GM12892 (cell line): ENCODE data around the gene FAM237A.

Source experiments
- DNase-seq: peaks from one replicate; pipeline ENCODE4 v3.0.0; 2011; ENCODE audit not compliant: insufficient read length
- FAIRE-seq: peaks from 2 replicates; lab custom pipeline; 2011; peaks lifted over from hg19 to GRCh38; lab: Jason Lieb, UNC
- POLR2A ChIP-seq: IDR thresholded peaks from 2 replicates; pipeline ENCODE4 v1.6.1; 2011; ENCODE audit warnings: low read depth, low read length, control low read depth
- POLR2AphosphoS5 ChIP-seq: IDR thresholded peaks from 2 replicates; pipeline ENCODE4 v1.6.1; 2011; ENCODE audit warnings: low read depth, low read length, control low read depth
- TAF1 ChIP-seq: IDR thresholded peaks from 2 replicates; pipeline ENCODE4 v1.6.1; 2011; ENCODE audit warnings: low read depth, mild to moderate bottlenecking, control low read depth, low read length, borderline replicate concordance

The FAM237A gene

DNA sequence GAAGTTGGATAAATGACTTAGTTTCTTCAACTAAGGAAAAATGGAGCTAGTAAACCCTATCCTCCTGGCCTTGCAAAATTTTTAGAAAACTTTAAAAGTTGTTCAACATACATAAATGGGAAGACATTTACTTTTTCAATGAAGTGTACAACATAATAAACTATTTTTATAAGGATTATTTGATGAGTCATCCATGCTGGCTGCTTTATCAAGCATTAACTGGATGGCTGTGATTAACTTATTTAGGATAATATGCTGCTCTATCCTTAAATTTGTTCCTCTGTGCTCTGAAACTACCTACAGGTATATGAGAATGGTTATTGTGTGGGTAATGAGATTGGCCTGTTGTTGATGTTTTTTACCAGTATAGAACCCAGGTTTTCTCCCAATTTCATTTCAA lies 54.6 kb downstream of the FAM237A start:
- no peak for DNase-seq
- FAIRE-seq = no peak
- TF ChIP-seq POLR2A (no peak), TAF1 (no peak), POLR2AphosphoS5 (no peak)

DNA sequence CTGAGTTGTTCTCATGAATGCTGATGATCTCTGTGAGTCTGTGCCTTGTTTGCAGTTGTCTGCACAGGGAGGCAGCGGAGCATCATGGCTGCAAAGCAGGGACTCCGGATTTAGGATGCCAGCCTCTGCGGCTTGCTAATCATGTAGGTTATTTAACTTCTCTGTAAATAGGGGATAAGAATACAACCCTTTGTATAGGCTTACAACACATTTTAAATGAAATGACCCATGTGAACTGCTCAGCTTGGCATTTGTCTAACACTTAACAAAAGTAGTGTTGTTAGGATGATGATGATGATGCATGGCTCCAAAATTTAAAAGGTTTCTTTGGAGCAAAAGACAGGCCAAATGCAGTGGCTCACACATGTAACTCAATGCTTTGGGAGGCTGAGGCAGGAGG lies 56.5 kb downstream of the FAM237A start:
- DNase-seq = no peak
- FAIRE-seq = no peak
- TF ChIP-seq TAF1 = no peak
- TF ChIP-seq POLR2AphosphoS5 = no peak
- TF ChIP-seq POLR2A = no peak
